Keratinocyte (primary cell): ENCODE measurements around the gene ATP2C1. TPM values are rescaled to one million over a fixed set of nuclear protein-coding genes. Genes with fewer than 3 reads are reported as not detected.
A peak's percentile ranks its signal among the peaks of the same experiment; 100 is the strongest.

ENCODE experiments used
- DNase-seq: peaks from one replicate; pipeline ENCODE4 v3.0.0-alpha.2; 2011; ENCODE audit warnings: low read depth, missing footprints, low spot score
- FAIRE-seq: peaks from 2 replicates; lab custom pipeline; 2011; peaks lifted over from hg19 to GRCh38; lab: Jason Lieb, UNC
- H2AFZ ChIP-seq: 2 replicates; pipeline ENCODE4 v1.6.0; 2012; ENCODE audit warnings: low read length, control low read depth, inconsistent platforms; ENCODE audit not compliant: control insufficient read depth
- H3K27ac ChIP-seq: 2 replicates; pipeline ENCODE4 v1.5.1; 2011; ENCODE audit warnings: low read length; ENCODE audit not compliant: control insufficient read depth, insufficient read depth
- H3K27me3 ChIP-seq: 3 replicates; pipeline ENCODE4 v1.6.0; 2011; ENCODE audit warnings: low read length; ENCODE audit not compliant: control insufficient read depth, insufficient read depth; ENCODE audit errors: extremely low read depth
- H3K36me3 ChIP-seq, 2 experiments: 2 replicates in 1 of 2; 3 replicates in 1 of 2; pipeline ENCODE4 v1.5.1; 2011; ENCODE audit warnings: low read length in 2 of 2, mild to moderate bottlenecking in 1 of 2; ENCODE audit not compliant: control insufficient read depth in 2 of 2, insufficient read depth in 2 of 2; ENCODE audit errors: extremely low read depth in 1 of 2
- H3K4me1 ChIP-seq: 3 replicates; pipeline ENCODE4 v1.5.1; 2011; ENCODE audit warnings: low read length; ENCODE audit not compliant: control insufficient read depth, insufficient read depth; ENCODE audit errors: extremely low read depth
- H3K4me2 ChIP-seq: 3 replicates; pipeline ENCODE4 v1.6.0; 2011; ENCODE audit warnings: low read depth, low read length; ENCODE audit not compliant: control insufficient read depth, insufficient read depth; ENCODE audit errors: extremely low read depth
- H3K4me3 ChIP-seq, 3 experiments: fragments of 200-600 bp in 1 of 3; sonication (generic) in 1 of 3; 2 replicates in 2 of 3; 3 replicates in 1 of 3; pipeline ENCODE4 v1.5.1; 2011 to 2016; ENCODE audit warnings: low read length in 3 of 3, mild to moderate bottlenecking in 3 of 3, control low read depth in 2 of 3, inconsistent platforms in 1 of 3, low read depth in 1 of 3, mixed read lengths in 1 of 3, mixed run types in 1 of 3, moderate library complexity in 1 of 3; ENCODE audit not compliant: control insufficient read depth in 2 of 3, insufficient read depth in 2 of 3; ENCODE audit errors: extremely low read depth in 1 of 3
- H3K79me2 ChIP-seq: 2 replicates; pipeline ENCODE4 v1.6.0; 2012; ENCODE audit warnings: low read length; ENCODE audit not compliant: control insufficient read depth, insufficient read depth
- H3K9ac ChIP-seq: 3 replicates; pipeline ENCODE4 v1.6.0; 2011; ENCODE audit warnings: low read length; ENCODE audit not compliant: control insufficient read depth, insufficient read depth; ENCODE audit errors: extremely low read depth
- H3K9me1 ChIP-seq: 3 replicates; pipeline ENCODE4 v1.6.0; 2011; ENCODE audit warnings: low read length; ENCODE audit not compliant: control insufficient read depth, insufficient read depth; ENCODE audit errors: extremely low read depth
- H3K9me3 ChIP-seq: 2 replicates; pipeline ENCODE4 v1.5.1; 2012; ENCODE audit warnings: low read depth, low read length; ENCODE audit not compliant: control insufficient read depth
- H4K20me1 ChIP-seq: 3 replicates; pipeline ENCODE4 v1.6.0; 2011; ENCODE audit warnings: low read length; ENCODE audit not compliant: control insufficient read depth, insufficient read depth; ENCODE audit errors: extremely low read depth
- EZH2 ChIP-seq: IDR thresholded peaks from one replicate; pipeline ENCODE4 v1.6.1; 2012; ENCODE audit warnings: inconsistent platforms, mild to moderate bottlenecking, low read length, moderate library complexity
- dilution Hi-C: fragments of 300-500 bp; cut with MboI; formaldehyde crosslinking; loops from one replicate; pipeline ENCODE4 v1.7.0; 2020; ENCODE audit warnings: low sequenced_read_pairs; ENCODE audit not compliant: extremely low pct_ligation_motif_present
- polyA minus RNA-seq, 3 experiments: library from RNA; depleted of rRNA, polyadenylated mRNA; stranded (reverse); fragments of >200 nt; gene quantifications; 1 replicate in 1 of 3; 2 replicates in 1 of 3; 3 replicates in 1 of 3; pipeline ENCODE4 v1.2.3, GENCODE V29; 2011
- polyA plus RNA-seq, 5 experiments: library from polyadenylated mRNA; depleted of rRNA in 3 of 5; stranded (reverse) in 3 of 5; stranded (forward) in 1 of 5; unstranded in 1 of 5; fragments of >200 nt; gene quantifications; 1 replicate in 1 of 5; 2 replicates in 3 of 5; 3 replicates in 1 of 5; pipeline versions ENCODE4 v1.2.1 to v1.2.3, GENCODE V29; 2011 to 2012; ENCODE audit warnings: missing spikeins in 2 of 5, low read depth in 1 of 5, low replicate concordance in 1 of 5
- TF ChIP-seq, protein P1 (sequence below), 3 experiments: IDR thresholded peaks in 1 of 3; conservative IDR thresholded peaks in 1 of 3; optimal IDR thresholded peaks in 1 of 3; 2 replicates in 2 of 3; 3 replicates in 1 of 3; pipeline versions ENCODE3 to v1.5.1; 2011; ENCODE audit warnings: low read length in 3 of 3, mild to moderate bottlenecking in 3 of 3, moderate library complexity in 2 of 3, control low read depth in 1 of 3, inconsistent platforms in 1 of 3; ENCODE audit not compliant: insufficient read depth in 2 of 3; ENCODE audit errors: extremely low read depth in 1 of 3

The ATP2C1 gene, protein sequence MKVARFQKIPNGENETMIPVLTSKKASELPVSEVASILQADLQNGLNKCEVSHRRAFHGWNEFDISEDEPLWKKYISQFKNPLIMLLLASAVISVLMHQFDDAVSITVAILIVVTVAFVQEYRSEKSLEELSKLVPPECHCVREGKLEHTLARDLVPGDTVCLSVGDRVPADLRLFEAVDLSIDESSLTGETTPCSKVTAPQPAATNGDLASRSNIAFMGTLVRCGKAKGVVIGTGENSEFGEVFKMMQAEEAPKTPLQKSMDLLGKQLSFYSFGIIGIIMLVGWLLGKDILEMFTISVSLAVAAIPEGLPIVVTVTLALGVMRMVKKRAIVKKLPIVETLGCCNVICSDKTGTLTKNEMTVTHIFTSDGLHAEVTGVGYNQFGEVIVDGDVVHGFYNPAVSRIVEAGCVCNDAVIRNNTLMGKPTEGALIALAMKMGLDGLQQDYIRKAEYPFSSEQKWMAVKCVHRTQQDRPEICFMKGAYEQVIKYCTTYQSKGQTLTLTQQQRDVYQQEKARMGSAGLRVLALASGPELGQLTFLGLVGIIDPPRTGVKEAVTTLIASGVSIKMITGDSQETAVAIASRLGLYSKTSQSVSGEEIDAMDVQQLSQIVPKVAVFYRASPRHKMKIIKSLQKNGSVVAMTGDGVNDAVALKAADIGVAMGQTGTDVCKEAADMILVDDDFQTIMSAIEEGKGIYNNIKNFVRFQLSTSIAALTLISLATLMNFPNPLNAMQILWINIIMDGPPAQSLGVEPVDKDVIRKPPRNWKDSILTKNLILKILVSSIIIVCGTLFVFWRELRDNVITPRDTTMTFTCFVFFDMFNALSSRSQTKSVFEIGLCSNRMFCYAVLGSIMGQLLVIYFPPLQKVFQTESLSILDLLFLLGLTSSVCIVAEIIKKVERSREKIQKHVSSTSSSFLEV
- polyA plus RNA-seq = 91.3 to 141 TPM (median 112 TPM) in 3 replicates
- polyA plus RNA-seq (2011; ENCODE audit: low read depth) = 221 TPM
- 52.1 and 106 TPM in 2 replicates for polyA plus RNA-seq (2011; cell fraction: cytosol; rRNA removed)
- polyA plus RNA-seq (2011; cell fraction: nucleus; rRNA removed) = 149 and 200 TPM in 2 replicates
- 64.0 and 75.1 TPM in 2 replicates for polyA plus RNA-seq (2012; ENCODE audit: low replicate concordance)
- 32.8 to 260 TPM (median 161 TPM) in 3 replicates for polyA minus RNA-seq
- 85.2 TPM for polyA minus RNA-seq (2011; cell fraction: cytosol; rRNA and poly(A)+ RNA removed)
- 143 and 252 TPM in 2 replicates for polyA minus RNA-seq (2011; cell fraction: nucleus; rRNA and poly(A)+ RNA removed)

GRCh38 chr3:130893376-130894129, at the start of gene ATP2C1:
Gene ATP2C1, plus strand, starts transcription at chr3:130894084. Its CDS starts 686 bp downstream, at chr3:130894770.
- TF ChIP-seq, protein P1, sequence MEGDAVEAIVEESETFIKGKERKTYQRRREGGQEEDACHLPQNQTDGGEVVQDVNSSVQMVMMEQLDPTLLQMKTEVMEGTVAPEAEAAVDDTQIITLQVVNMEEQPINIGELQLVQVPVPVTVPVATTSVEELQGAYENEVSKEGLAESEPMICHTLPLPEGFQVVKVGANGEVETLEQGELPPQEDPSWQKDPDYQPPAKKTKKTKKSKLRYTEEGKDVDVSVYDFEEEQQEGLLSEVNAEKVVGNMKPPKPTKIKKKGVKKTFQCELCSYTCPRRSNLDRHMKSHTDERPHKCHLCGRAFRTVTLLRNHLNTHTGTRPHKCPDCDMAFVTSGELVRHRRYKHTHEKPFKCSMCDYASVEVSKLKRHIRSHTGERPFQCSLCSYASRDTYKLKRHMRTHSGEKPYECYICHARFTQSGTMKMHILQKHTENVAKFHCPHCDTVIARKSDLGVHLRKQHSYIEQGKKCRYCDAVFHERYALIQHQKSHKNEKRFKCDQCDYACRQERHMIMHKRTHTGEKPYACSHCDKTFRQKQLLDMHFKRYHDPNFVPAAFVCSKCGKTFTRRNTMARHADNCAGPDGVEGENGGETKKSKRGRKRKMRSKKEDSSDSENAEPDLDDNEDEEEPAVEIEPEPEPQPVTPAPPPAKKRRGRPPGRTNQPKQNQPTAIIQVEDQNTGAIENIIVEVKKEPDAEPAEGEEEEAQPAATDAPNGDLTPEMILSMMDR (optimal IDR thresholded peaks at IDR 0.05 in 1 of 3, IDR thresholded peaks at IDR 0.05 in 1 of 3, conservative IDR thresholded peaks at IDR 0.05 in 1 of 3; ENCODE audit: extremely low read depth in 1 of 3, insufficient read depth in 2 of 3, low read length in 3 of 3) = no peak
- no peak for TF ChIP-seq EZH2
- Histone ChIP-seq H3K27me3 (no peaks in the 10 kb centered on the region), H4K20me1 (no peaks in the 10 kb centered on the region), H3K9ac (peak within 1 kb of the TSS; percentile 97), H3K79me2 (peaks cover 47% of the 10 kb centered on the region), H3K9me1 (no peaks in the 10 kb centered on the region), H2AFZ (peak within 1 kb of the TSS; percentile 56), H3K9me3 (no peaks in the 10 kb centered on the region), H3K4me2 (peak within 1 kb of the TSS; percentile 97), H3K4me1 (peaks cover 14% of the 10 kb centered on the region), H3K4me3 (peak within 1 kb of the TSS; percentile 82 to 88 (median 85)), H3K27ac (peak within 1 kb of the TSS; percentile 95), H3K36me3 (no peaks in the 10 kb centered on the region)
- dilution Hi-C loops = no loop called here
- DNase-seq (peak; percentile 55), FAIRE-seq (no peak)

- H3K9me1 ChIP-seq = no peaks in the 10 kb centered on the region
- no peak for FAIRE-seq
- no peak overlapping the region for H3K4me3 ChIP-seq
- DNase-seq = no peak
- no peaks in the 10 kb centered on the region for H3K36me3 ChIP-seq
- H3K27me3 ChIP-seq = no peaks in the 10 kb centered on the region
- H4K20me1 ChIP-seq = no peaks in the 10 kb centered on the region
- no peak overlapping the region for H3K27ac ChIP-seq
- H3K4me2 ChIP-seq = no peak overlapping the region
- H3K9me3 ChIP-seq = no peaks in the 10 kb centered on the region
- no peak overlapping the region for H3K9ac ChIP-seq
- dilution Hi-C loops = no loop called here
- no peaks in the 10 kb centered on the region for H3K79me2 ChIP-seq
- TF ChIP-seq, protein P1 (optimal IDR thresholded peaks at IDR 0.05 in 1 of 3, IDR thresholded peaks at IDR 0.05 in 1 of 3, conservative IDR thresholded peaks at IDR 0.05 in 1 of 3; ENCODE audit: extremely low read depth in 1 of 3, insufficient read depth in 2 of 3, low read length in 3 of 3) = no peak
- TF ChIP-seq EZH2 = no peak
- H3K4me1 ChIP-seq = peaks cover 18% of the 10 kb centered on the region
- no peak overlapping the region for H2AFZ ChIP-seq
These were observed 49.4 kb upstream of the ATP2C1 start for GRCh38 chr3:130844462-130844861.
